Measurements from ENCODE around the gene SPRN. TPM values are rescaled to one million over a fixed set of nuclear protein-coding genes. Genes with fewer than 3 reads are reported as not detected.

SPRN gene
- total and polyA plus RNA-seq, 11 donors = 0.04 to 0.25 (median 0.11) TPM; not detected in 6

DNA sequence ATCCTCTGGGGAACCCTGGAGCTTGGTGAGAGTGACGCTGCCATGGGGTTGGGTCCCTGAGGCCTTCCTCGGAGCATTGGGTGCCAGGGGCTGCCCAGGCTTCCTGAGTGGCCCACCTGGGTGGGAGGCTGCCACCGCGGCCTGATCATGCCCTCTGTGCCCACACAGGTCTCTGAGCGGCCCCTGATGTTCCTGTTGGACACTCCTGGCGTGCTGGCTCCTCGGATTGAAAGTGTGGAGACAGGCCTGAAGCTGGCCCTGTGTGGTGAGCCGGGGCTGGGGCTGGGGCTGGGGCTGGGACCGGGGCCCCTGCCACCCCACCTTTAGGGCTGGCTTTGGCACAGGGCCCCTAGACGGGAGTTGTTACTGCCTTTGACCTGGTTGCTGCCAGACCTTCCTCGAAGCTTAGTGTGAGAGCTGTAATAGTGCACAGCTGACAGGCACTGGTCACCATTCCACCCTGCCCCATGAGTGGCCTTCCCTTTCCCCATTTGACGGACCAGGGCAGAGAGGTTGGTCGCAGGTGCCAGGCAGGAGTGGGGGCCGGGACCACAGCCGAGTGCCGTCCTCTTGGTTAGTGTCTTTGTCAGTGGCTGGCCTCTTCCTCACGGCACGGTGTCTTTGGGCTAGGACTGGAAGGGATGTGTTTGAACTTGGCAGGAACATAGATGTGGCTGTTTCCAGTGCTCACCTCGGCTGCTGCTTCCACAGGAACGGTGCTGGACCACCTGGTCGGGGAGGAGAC is 22.3 kb downstream of the SPRN start:
- intact Hi-C loops (cut with DNase I) = no loop called here
- Histone ChIP-seq H3K27me3 (no peaks in the 10 kb centered on the region), H3K9me3 (no peaks in the 10 kb centered on the region), H3K36me3 (peaks cover 0 to 97% (median 80%) of the 10 kb centered on the region in 9 donors), H3K27ac (no peak overlapping the region), H3K4me1 (peaks cover 0 to 26% (median 0%) of the 10 kb centered on the region in 12 donors), H3K4me3 (no peak overlapping the region)
- ATAC-seq = no peak
- no peak for DNase-seq
- TF ChIP-seq POLR2A (IDR thresholded peaks at IDR 0.05) (no peak), CTCF (IDR thresholded peaks at IDR 0.05) (no peak)
- 96 to 98% (median 96%) methylated on average over 8 to 21 of the region's 21 CpGs for WGBS, 4 donors

DNA sequence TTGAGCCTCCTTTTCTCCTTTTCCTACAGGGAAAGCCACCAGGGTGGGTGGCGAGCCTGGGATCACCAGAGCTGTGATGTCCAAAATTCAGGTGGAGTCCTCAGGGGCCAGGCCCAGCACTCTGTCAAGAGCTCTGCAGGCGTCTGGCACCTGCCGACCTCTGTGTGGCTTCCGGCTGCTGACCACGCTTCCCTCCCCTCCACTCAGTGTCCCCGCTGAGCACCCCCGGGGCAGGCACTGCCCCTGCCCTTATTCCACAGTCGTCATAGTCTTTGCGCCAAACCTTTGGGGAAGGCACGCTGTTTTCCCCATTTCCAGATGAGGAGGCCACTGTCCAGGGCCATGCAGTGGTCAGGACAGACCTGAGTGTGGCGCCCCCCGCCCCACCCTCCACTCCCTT is 22.9 kb downstream of the SPRN start:
- Histone ChIP-seq H3K4me1 (peaks cover 0 to 26% (median 0%) of the 10 kb centered on the region in 12 donors), H3K36me3 (peaks cover 0 to 97% (median 81%) of the 10 kb centered on the region in 9 donors), H3K9me3 (no peaks in the 10 kb centered on the region), H3K27me3 (no peaks in the 10 kb centered on the region), H3K4me3 (no peak overlapping the region), H3K27ac (peak overlapping the region in 1 of 12 donors; percentile 89)
- ATAC-seq = no peak
- WGBS, 4 donors = 94 to 96% (median 95%) methylated on average over 12 of the region's 12 CpGs
- TF ChIP-seq POLR2A (IDR thresholded peaks at IDR 0.05) (no peak), CTCF (IDR thresholded peaks at IDR 0.05) (no peak)
- no peak for DNase-seq
- intact Hi-C loops (cut with DNase I) = no loop called here

DNA sequence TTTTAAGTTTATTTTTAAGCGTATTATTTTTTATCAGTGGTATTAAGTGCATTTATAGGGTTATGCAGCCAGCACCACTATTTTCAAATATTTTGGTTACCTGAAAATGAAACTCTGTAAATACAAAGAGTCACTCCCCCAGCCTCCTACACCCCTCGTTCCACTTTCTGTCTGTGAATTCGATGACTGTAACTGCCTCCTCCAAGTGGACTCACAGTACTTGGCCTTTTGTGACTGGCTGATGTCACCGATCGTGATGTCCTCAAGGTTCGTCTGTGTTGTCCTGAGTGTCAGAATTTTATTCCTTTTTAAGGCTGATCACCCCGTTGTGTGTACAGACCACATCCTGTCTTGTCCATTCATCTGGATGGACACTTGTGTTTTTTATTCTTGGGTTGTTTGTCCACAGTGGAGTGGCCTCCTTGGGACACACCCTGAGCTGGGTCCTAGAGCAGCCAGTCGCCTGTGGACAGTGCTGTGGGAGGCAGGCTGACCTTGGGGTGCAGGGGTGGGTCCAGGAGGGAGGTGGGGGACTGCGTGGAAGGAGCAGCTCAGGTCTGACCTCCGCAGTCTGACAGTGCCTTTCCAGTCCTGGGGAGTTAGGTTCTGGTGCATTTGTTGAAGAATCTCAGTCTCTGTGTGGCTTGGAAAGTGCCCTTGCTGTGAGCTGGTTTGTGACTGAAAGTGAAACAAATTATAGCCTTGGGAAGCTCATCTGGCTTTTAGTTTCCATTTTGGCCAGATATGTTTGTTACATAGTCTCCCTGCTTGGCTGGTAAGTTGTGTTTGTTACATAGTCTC is 23.6 kb downstream of the SPRN start:
- intact Hi-C loops (cut with DNase I) = no loop called here

More for the DNA sequence above, 23.6 kb downstream of the SPRN start:
- TF ChIP-seq CTCF (IDR thresholded peaks at IDR 0.05) (no peak), POLR2A (IDR thresholded peaks at IDR 0.05) (no peak)
- Histone ChIP-seq H3K9me3 (no peaks in the 10 kb centered on the region), H3K4me1 (peaks cover 0 to 27% (median 0%) of the 10 kb centered on the region in 12 donors), H3K4me3 (no peak overlapping the region), H3K27ac (peak overlapping the region in 1 of 12 donors; percentile 89), H3K27me3 (no peaks in the 10 kb centered on the region), H3K36me3 (peaks cover 0 to 97% (median 81%) of the 10 kb centered on the region in 9 donors)
- DNase-seq (no peak), ATAC-seq (peak in 1 of 4 donors; percentile 16)
- WGBS, 4 donors = 76 to 90% (median 82%) methylated on average over 10 of the region's 10 CpGs

Data from heart left ventricle (tissue), 16 donors.